HG02938 (cell line): ENCODE measurements around the gene ADIPOQ.
"Not testable (repeated sequence)": the region's sequence is repeated elsewhere in the genome, so short reads cannot be mapped to it uniquely, and the experiment has no call there.

Experiments
- ATAC-seq: cut with Tn5 transposase; IDR thresholded peaks from one replicate; pipeline ENCODE4 v1.9.1; 2021; ENCODE audit warnings: mild to moderate bottlenecking, moderate library complexity; ENCODE audit not compliant: unreplicated experiment

Gene ADIPOQ

DNA sequence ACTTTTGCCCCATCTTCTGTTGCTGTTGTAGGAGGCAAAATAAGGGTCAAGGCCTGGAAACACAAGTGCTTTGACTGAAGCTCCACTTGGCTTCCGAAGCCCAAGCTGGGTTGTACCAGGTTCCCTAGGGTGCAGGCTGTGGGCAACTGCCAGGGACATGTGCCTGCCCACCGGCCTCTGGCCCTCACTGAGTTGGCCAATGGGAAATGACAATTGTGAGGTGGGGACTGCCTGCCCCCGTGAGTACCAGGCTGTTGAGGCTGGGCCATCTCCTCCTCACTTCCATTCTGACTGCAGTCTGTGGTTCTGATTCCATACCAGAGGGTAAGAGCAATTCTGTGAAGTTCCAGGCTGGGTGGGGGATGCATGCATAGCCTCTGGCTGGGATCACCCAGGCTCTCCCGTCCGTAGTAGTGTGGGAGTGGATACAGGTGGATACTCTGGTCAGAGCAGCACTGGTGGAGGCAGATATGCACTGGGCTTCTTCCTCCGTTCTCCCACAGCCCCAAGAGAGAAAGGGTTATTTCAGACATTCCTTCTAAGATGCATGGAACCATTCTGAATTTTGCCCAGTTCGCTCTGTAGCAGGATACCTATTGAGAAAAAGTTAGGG lies at the start of gene ADIPOQ:
ADIPOQ (plus strand) TSS at position 285 of the 613 bp plus-strand sequence. CDS start 10,349 bp downstream, outside the sequence.
- no peak for ATAC-seq

DNA sequence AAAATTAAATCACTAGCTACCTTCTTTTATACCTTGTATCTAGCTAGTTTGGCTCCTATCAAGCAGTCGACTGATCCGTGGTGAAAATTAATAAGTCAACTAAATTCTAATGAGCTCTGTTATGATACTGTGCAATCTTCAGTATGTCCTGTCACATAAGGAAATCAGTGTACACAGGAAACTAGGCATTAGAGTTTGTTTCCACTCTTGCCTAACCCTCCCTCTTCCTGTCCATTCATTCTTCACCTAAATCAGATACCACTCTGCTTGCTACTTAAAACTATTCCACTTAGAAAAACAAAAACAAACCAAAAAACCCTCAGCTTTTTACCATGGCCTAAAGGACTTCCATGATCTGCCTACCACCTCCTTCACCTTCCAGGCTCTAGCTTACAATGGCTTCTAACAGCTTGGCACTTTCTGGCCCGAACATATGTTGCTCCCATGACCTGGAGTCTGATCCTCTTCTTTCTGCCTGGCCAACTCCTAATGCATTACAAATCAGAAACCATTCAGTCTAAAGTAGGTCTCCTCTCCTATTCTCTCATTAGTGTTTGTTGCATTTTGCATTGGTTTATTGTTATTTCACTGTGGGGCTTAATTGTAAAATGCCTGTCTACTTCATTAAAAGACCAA lies 44.2 kb upstream of the ADIPOQ start:
- no peak for ATAC-seq

- ATAC-seq: no peak
These were observed 42.2 kb upstream of the ADIPOQ start for GRCh38 chr3:186800285-186800684.

DNA sequence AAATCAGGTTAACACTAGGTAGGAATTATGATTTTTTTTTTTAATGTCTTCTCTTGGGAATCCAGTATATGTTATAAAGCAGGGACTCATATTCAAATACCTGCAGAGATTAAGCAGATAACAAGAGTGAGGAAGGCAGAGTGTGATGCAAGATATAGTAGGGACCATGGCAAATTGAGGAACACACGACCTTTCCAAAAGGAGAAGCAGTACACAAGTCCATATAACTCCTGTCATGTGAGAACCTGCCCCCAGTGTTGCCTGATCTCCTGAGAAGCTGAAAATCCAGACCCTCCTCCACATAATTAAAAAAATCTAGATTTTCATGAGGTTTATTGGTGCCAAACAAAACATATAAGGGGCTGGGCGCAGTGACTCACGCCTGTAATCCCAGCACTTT lies 39.8 kb upstream of the ADIPOQ start:
- no peak for ATAC-seq

DNA sequence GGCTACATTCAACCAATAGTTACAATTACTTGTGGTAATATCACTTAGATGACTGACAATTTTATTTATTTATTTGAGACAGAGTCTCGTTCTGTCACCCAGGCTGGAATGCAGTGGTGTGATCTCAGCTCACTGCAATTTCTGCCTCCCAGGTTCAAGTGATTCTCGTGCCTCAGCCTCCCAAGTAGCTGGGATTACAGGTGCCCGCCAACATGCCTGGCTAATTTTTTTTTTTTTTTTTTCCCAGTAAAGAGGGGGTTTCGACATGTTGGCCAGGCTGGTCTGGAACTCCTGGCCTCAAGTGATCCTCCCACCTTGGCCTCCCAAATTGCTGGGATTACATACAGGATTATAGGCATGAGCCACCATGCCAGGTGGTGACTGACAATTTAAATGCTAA lies 39.1 kb upstream of the ADIPOQ start:
- ATAC-seq: not testable (repeated sequence)

DNA sequence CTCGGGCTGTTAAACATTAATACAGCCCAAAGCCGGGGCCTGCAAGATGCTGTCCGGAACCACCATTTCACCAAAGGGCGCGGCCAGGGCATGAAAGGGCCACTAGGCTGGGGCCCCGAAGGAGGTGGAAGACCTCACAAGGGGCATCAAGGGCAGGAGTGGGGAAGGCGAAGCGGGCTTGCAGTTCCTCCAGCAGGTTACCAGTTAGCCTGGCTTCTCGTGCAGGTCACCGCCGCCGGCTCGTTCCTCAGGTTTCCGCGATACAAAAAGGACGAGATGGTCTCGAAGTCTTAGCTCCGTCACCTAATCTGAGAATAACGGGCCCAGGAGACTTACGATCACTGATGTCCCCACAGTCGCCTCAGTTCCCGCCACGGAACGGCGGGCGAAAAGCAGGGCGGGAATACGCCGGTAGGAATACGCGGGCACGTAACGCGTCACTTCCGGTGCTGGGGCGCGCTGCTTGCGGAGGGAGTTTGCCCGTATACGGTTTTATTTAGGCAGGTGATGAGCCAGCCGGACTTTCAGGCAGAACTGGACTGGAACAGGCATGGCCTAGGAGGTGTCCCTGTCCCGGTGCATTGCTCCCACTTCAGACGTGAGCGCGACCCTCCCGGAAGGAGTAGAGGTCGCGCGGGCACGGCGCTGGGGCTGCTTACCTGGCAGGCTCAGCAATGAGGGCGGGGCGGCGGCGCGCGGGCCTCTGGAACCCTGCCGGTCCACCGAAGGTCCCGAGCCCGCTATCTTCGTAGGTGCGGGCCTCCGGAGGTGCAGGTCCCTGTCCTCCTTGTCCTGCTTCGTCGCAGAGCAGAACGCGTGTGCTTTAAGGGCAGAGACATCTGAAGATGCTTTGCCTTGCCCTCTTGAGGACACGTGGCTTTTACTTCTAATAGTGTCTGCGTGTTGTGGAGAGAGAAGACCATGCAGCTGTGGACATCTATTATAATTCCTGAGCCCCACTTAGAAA lies 36.1 kb upstream of the ADIPOQ start, which contains the start of gene RFC4:
RFC4 (minus strand) TSS at position 394 of the 967 bp plus-strand sequence. CDS start 1,769 bp downstream, outside the sequence.
- ATAC-seq: peak; percentile 88

- ATAC-seq: no peak
These were observed 35.3 kb upstream of the ADIPOQ start for GRCh38 chr3:186807231-186807630.

DNA sequence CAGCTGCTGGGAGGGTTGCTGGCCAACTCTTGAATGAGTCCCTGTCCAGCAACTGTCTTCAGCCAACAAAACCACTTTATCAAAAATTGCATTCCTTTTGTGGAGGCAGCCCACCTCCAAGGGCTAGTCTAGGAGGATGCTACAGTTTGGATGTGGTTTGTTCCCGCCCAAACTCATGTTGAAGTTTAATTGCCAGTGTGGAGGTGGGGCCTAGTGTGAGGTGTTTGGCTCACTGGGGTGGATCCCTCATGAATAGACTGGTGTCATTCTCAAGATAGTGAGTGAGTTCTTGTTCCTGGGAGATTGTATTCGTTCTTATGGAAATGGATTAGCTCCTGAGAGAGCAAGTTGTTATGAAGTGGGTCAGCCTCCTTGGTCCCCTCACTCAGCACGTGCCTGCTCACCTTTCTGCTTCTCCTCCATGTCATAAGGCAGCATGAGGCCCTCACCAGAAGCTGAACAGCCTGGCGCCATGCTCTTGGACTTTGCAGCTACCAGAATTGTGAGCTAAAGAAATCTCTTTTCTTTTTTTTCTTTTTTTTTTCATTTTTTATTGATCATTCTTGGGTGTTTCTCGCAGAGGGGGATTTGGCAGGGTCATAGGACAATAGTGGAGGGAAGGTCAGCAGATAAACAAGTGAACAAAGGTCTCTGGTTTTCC lies 32.0 kb upstream of the ADIPOQ start:
- no peak for ATAC-seq

DNA sequence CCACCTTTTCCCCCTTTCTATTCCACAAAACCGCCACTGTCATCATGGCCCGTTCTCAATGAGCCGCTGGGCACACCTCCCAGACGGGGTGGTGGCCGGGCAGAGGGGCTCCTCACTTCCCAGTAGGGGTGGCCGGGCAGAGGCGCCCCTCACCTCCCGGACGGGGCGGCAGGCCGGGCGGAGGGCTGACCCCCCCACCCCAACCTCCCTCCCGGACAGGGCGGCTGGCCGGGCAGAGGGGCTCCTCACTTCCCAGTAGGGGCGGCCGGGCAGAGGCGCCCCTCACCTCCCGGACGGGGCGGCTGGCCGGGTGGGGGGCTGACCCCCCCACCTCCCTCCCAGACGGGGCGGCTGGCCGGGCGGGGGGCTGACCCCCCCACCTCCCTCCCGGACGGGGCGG lies 31.2 kb upstream of the ADIPOQ start:
- not testable (repeated sequence) for ATAC-seq

- no peak for ATAC-seq
These were observed 28.4 kb upstream of the ADIPOQ start for GRCh38 chr3:186814100-186814499.

GRCh38 chr3:186815435-186815834 lies 27.1 kb upstream of the ADIPOQ start:
- no peak for ATAC-seq

- no peak for ATAC-seq
These were observed 24.0 kb upstream of the ADIPOQ start for GRCh38 chr3:186818516-186818915.

GRCh38 chr3:186818956-186819355 lies 23.6 kb upstream of the ADIPOQ start:
- no peak for ATAC-seq

DNA sequence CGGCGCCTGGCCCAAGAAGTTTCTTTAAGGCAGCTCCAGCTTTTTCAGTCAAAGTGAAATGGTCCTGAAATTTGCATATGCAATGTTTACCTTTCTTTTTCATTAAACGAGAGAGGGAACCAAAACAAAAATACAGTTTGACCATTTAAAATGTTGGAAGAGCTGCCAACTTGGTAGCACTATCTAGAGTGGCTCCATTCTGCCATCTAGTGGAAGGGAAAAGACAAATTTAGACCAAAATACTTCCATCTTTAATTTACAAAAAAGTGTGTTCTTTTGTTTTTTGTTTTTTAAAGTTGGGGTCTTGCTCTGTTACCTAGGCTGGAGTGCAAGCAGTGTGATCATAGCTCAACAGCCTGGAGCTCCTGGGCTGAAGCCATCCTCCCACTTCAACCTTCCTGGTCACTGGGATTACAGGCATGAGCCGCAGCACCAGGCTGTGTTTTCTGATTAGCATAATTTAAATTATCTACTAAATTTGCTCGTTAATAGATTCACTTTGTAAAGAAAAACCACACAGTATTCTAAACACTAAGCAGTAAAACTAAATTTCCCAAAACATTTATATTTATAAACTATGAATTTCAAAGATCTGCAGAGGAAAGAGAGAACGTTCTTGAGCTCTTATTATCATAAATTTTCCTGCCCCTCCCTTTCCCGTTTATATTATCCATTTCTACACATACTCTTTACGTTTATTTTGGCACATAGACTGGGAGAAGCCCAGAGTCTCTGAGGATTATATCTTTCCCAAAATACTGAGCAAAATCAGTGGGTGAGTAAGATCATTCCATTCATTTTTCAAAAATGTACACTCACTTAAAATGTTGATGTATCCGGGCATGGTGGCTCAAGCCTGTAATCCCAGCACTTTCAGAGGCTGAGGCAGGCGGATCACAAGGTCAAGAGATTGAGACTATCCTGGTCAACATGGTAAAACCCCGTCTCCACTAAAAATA lies 20.8 kb upstream of the ADIPOQ start:
- no peak for ATAC-seq

- ATAC-seq: not testable (repeated sequence)
These were observed 20.1 kb upstream of the ADIPOQ start for GRCh38 chr3:186822388-186822759.

DNA sequence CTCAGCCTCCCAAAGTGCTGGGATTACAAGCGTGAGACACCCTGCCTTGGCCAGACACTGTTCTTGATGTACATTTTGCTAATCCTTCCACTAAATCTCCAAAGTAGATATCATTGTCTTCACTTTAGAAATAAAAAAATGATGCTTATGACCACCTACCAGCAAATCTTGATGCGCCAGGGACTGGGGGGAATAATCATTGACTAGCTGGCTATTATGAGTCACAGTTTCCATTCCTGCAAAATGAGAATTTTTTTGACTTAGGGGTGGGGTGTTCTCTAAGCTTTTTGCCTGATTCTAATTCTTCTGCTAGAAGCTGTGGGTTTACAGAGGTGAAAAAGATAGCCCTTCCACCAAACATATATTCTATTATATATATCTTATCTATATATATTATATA lies 19.1 kb upstream of the ADIPOQ start:
- ATAC-seq: no peak

DNA sequence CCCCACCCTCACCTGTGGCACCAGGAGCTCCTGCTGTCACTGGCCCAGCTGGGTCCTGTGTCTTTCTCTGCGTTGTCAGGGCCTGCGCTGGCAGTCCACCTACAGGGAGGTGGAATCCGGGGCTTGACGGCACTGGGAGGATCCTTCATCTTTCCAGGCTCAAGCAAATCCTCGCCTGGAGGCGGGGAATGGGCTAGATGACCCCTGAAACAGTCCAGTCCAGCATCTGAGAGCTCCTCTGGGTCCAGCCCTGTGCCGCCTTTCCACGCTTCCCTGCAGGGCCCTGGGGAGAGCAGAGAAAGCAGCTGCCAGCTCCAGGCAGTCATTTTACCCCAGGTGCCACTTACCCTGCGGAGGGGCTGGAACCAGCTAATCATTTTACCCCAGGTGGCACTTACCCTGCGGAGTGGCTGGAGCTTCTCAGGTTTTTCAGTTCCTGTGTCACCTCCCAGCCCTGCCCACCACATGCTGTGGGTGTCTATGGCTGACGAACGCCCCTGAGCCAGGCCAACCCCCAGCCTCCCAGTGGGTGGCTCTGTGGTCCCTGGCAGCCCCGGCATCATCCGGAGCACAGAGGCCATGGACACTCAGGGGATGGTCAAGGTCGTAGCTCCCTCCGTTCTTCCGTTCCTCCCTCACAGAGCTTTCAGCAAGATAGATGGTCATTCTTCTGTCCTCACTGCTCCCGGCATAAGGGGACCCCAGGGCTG lies 17.9 kb upstream of the ADIPOQ start:
- ATAC-seq: no peak

GRCh38 chr3:186825294-186825821 lies 17.2 kb upstream of the ADIPOQ start:
- no peak for ATAC-seq

DNA sequence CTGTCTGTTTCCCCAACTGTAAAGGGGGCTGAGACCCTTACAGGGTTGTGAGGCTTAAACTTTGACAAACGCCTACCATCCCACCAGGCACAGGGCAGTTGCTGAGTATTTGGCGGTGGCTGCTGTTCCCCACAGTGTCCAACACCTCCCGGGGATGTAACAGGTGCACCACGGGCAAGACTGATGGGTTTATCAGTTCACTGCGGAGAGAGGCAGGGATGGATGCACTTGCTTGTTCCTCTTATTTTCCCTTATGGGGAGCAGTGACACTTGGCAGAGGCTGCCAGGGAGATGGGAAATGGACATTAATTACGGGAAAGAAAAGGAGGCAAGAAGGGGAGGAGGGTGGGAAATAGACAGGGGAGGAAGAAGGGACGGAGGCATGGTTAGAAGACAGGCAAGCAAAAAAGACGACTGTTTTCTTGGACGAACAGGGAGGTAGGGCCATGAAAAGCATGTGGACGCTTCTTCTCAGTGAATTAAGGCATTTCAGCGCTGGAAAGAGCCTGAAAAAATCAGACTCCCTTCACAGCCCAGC lies 16.6 kb upstream of the ADIPOQ start:
- no peak for ATAC-seq
